Limb (tissue), 2 donors: Measurements from ENCODE around the gene MCTP2.

Experiments
- DNase-seq, 2 donors: peaks; one replicate each; pipeline ENCODE4 v3.0.0-alpha.2; 2016; ENCODE audit errors: extremely low spot score in 2 of 2

MCTP2 gene

DNA sequence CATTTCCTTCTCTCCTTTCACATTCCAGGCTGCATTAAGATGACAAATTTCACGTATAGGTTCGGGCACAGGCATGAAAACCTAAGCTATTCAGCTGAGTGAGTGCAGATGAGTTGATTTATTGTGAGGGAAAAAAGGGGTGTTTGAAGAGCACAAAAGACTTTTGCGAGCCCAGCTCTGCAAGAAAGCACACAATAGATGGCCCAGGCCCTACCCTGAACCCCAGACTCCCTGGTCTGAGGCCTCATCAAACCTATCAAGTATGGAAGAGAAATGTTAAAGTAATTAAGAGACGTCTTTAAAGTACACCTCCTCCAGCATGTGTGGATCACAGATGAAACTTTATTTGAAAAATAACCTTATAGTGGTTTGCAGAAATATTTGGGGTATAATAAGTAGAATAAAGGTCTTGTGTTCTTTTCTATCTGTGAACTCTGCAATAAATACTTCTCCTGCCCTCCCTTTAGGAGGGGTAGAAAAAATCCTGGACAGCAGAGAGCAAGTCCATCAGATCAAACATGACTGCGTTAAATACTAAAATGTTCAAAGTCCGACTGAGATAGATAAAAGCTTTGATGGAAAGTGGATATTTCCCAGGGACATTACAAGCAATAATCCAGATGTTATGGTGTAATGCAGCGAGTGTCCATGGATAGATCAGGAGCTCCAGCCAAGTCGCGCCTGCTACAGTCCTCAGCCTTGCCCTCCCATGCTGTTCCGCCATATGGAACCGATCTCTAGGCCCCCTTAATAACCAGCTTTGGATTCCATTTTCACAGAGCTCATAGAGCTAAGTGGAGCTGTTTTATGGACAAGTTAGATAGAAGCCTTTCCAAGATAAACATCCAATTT lies 121.5 kb downstream of the MCTP2 start:
- DNase-seq, result peak in 1 of 2 donors; percentile 75

DNA sequence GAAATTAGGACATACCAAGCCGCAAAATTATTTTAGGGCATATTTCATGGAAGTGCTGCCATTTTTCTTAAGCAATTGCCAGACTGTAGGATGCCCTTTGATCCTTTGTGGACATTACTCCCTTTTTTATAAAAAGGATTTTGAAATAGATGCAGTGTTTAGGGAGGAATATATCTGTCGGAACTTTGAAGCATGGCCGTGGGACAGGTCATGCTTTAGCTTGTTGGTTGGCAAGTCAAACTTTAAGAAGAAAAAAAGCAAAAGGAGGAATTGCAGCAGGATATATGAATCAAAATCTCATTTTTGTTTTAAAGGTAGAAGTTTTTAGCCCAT lies 122.1 kb downstream of the MCTP2 start:
- DNase-seq, result no peak

DNA sequence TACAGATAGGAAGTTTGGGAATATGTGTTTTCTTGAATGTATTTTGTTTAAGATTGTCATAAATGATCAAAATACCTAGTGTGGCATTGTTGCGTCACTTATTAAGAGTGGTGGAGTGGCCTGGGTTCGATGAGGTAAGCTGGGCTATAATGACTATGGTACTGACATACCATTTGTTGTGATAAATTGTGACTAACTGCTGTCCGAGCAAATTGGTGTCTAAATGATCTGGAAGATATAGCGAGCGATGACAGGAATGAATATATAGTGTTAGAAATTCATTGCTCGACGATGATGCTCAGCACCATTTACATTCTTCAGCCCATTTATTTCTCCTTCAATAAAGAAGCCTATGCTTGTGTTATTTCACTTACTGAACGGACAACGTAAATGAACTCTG lies 123.3 kb downstream of the MCTP2 start:
- DNase-seq, result no peak

DNA sequence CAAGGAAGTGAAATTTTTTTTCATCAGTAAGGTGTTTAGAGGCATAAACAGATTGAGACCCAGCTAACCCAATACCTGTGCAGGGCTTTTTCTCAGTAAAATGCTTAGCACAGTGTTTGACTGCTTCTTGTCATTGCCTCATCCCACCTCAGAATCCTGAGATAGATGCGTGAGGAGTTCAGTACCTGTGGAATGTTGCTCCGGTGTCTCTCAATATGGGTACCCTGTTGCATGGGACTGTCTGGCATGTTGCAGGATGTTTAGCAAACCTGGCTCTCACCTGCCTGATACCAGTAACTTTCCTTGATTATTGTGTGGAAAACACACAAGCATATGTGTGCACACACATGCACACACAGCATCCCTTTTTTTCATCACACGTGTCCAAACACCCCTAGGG lies 128.4 kb downstream of the MCTP2 start:
- no peak for DNase-seq

DNA sequence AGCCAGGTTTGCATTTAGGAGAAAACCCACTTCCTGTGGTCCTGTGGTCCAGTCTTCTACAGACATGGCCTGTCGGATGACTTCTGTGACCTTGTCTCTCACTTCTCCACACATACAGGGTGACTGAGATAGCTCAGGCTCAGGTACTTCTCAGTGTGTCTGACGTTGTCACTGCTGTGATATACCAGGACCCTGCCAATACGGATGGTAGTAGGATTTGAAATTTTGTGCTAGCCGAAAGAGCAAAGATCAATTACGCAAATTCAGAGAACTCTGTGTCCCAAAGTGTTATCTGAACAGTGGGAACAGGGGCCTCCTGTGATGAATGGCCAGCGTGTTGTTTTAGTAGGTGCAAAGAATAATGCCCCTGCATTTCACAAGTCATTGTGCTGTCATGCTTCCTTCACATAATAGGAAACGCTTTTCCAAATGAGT lies 128.9 kb downstream of the MCTP2 start:
- no peak for DNase-seq

DNA sequence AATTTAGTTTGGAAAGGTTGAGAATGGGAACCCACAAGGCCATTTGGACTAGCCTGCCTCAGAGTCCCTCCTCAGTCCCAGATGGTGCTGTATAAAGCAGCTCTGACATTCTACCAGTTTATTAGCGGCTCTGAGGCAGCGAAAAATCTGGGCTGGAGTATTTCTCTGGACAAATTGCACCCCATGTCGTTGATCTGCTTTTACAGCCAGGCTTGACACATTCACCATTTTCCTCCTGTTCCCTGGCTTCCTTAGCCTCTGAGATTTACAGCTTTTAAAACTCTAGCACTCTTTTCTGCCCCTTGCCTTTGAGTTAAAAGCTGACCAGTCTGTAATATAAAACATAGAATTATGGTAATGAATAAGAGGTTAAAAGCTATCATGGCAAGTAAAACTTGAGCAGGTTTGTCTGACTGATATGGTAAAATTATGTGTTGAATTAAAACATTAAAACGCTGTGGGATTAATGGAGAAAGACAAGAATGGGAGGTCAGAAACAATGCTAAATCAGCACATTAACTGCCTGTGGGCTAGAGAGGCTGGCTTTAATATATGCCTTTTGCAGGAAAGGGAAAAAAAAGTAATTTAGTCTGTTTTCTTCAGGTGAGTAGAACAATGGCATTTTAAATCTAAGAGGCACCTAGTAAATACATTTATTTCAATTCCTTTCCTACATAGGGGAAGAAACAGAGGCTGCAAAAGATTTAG lies 131.2 kb downstream of the MCTP2 start:
- DNase-seq, result no peak

DNA sequence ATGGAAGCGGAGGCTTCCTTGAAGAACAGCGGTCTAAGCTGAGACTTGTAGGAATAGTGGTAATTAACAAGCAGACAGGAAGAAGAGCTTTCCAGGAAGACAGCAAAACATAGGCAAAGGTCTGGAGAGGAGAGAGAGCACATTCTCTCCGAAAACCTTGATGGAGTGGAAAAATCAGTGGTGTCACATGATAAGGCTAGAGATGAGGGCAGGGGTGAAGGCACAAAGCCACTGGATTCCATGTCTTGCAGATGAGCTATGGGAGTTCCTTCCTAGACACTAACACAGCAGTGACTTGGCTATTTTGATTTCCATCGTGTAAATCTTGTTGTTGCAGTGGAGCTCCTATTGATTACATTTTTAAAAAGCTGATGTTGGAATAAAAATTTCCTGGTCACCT lies 132.0 kb downstream of the MCTP2 start:
- no peak for DNase-seq

DNA sequence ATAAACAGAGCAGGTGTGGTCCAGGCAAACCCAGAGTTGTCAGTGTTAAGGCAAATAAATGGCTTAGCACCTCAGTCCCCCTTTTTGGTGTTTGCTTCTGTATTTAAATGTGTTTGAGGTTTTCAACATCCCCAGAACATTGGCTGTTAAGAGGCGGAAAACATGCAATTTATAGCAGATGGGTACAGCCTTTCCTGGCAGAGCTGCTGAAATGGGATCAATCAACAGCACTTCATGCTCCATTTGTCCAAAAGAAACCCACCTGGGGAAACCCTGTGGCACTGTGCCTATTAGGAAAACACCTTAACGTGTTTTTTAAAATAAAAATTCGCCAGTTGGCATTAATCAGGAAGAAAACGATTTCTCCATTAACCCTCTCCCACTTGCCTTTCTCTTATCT lies 135.4 kb downstream of the MCTP2 start:
- no peak for DNase-seq

DNA sequence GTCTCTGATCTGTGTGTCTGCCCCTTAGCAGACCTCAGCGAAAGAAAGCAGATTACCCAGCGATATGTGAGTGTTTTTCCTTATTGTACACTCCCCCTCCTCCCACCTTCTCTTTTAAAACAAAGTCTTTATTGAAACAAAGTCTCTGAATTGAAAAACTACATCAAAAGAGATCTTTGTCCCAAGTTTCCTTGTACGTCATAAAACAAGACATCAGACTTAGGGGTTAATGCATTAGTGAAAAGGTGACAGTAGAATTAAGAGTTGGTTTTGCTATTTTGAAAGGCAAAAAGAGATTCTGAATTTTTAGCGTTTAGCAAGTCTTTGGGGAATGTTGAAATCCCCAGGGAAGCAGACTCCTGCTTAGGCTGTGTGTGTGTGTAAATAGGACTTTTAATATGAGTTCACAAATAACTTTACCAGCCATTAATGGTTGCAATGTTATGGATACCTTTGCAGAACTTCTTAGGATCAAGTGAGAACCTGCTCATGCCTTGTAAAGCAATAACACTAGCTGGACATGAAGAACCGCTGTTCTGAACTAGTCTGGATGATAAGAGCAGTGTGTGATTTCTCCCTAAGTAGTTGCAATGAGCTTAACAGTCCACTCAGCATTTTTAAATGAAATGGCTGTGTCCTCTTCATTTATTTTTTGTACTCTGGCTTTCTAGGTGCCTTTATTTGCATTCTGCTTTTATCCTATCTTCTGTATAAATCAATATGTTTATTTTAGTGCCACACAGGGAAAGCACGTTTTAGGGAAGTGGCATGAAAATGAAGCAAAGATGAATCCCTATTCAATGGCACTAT lies 136.6 kb downstream of the MCTP2 start:
- DNase-seq, result no peak

DNA sequence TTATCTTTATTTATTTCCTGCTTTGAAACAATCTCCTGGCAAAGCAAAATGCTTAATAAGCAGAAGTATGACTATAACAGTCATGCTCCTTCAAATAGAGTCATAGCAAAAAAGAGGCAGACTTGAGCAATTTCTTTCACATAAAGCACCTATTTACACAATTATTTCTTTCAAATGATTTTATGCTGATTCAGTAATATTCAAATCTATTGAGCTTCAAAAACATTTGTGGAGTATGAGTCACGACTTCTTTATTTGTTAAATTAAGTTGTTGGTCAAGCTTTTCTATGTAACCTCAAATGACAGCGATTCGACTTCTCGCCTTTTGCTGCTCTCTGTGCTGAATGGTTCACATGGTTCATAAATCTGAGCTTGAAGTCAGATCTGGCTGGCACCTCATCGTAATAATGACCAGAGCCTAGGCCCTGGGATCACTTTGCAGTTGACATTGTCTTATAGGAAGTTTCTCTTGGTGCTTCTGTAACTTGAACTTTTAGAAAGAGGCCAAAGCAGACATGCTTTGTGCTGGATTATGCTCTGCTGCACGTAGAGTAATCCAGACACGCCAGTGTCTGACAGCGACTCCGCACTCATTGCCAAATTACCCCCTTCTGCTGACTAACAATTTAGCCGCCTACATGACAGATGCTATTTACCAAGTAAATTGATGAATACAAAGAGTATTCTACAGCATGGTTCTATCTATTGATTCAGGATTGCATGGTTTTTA lies 139.0 kb downstream of the MCTP2 start:
- DNase-seq, result no peak

DNA sequence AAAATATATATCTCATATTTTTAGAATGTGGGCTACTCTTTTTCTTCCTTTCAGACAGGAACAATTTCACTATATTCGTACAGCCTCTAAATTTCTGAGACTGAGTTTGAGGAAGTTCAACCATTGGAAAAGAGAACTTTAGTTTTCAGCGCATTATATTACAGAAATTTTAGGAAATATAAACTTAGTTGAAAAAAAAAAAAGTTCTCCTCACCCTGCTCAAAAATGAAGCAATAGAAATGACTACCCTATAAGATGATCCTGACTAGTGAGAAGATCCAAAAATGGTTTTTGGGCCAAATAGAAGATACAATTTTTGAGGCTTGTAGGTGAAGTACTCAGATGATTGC lies 139.6 kb downstream of the MCTP2 start:
- no peak for DNase-seq

DNA sequence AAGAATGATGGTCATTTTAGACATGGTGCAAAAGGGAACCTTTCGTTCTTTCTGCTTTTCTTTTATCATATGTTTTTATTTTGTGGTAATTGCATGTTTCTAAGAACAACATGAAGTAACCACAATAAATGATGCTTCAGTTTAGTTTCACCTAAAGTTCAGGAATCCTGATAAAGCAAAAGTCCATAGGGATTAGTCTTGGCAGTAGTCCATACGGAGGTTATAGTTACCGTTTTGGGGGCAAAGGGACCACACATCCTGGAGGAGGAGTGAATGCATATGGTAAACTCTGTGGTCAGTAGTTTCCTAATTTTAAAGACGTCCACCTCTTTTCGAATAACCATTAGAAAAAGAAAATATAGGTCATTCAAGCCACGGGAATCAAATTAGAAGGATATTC lies 141.5 kb downstream of the MCTP2 start:
- DNase-seq, result no peak

DNA sequence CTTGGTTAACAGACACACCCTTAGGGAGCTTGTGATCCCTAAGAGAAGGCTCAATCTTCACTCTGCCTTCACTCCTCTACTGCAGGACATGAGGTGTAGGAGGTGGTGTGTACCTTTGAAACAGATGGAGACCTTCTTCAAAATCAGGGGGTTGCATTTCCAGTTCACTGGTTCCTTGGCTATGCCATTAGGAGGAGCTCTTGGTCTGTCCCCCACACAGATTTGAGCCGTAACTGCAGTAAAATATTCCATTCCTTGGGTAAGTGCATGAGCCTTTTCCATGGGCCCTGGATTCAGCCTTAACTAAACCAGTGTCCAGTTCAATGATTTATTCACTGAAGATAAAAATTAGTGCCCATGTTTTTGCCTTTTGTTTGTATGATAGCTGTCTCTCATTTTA lies 144.6 kb downstream of the MCTP2 start:
- no peak for DNase-seq

DNA sequence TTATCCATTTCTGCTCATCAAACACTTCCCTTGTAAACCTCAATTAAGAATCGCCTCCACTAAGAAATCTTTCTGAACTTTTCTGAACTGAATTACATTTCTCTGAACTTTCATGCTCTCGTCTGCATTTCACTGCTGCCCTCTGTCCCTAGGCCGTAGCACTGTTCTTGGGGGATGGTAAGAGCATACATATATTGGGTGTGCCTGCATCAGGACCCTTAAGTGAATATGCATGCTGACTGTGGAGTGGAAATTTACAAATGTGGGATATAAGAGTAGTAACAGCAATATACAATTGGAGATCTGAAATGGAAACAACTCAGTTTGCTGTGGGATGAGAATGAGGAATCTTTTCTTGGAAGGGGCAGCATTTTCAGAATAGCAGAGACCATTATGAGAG lies 148.6 kb downstream of the MCTP2 start:
- DNase-seq, result no peak

DNA sequence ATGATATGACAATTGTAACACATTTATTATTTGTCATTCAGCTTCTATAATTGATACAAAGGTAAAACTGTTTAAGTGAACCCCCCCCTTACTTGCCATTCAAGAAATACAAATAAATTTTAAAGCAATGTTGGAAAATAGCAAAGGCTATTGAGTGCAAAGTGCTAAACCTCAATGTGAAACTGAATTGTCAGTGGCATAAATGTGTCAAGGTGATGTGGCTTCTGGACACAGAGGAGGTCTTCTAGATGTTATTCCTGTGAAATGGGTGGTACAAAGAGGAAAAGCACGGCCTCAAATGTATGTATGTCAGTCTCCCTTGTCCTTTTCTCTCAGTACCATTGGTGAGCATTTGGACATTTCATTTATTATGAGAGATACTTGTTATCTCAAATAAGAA lies 149.4 kb downstream of the MCTP2 start:
- no peak for DNase-seq

DNA sequence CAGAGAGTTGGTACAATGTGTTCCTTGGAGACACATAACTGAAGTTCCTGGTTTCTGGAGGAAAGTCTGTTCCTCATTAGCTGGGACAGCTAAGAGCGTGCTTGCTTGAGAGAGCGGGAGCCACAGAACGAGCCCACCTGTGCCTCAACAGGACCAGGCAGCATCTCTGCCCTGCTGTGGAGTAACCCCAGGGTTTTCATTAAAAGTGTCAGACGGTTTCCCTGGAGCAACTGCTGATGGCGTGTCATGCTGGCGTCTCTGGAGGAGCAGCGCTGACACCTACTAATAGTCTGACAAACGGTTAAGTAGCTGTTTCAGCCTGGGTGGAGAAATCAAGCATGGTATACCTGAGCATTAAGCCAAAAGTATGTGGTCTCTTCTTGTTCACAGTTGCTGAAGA lies 150.0 kb downstream of the MCTP2 start:
- DNase-seq, result no peak

DNA sequence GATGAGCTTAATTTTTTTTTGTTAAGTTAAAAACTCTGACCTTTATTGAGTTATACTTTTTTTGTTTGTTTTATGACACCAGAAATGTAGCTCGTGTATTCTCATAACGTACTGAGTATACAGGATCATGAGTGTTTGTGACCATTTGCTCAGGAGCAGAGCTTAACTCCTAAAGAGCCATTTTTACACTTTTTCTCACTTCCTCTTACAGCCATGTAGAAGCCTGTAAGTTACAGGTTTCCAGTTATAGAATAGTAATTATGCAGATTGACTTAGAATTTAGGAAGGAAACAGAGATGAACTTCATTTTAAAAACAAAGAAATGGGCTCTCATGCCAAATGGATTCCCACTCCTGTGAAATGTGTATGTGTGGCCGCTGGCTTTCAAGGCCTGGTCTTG lies 151.7 kb downstream of the MCTP2 start:
- no peak for DNase-seq

DNA sequence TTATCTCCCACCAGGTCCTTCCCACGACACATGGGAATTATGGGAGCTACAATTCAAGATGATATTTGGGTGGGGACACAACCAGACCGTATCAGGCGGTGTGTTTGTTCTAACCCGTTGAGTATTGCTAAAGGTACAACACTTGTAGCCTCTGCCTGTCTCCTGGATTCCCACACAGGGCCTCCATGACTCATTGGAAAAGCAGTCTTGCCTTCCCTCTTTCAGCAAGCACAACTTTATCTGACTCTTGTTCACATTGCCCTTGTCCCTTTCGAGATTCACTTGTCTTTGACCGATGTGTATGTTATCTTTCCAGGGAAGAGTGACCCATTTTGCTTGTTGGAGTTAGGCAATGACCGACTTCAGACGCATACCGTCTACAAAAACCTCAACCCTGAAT lies 152.3 kb downstream of the MCTP2 start:
- no peak for DNase-seq

DNA sequence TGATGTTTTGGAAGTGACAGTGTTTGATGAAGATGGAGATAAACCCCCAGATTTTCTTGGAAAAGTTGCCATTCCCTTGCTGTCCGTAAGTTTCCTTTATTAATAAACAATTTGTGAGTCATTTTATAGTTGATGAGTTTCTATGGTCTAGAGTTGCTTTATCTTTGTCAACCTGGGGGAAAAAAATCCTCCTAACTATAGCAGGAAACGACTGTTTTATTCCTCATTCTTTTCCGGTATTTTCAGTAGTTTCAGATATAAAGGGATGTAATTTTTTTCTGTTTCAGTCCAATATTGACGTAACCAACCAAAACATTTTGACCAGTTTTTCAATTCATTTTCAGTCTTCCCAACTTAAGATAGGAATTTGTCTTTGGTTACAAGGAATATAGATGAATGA lies 154.1 kb downstream of the MCTP2 start:
- DNase-seq, result no peak

DNA sequence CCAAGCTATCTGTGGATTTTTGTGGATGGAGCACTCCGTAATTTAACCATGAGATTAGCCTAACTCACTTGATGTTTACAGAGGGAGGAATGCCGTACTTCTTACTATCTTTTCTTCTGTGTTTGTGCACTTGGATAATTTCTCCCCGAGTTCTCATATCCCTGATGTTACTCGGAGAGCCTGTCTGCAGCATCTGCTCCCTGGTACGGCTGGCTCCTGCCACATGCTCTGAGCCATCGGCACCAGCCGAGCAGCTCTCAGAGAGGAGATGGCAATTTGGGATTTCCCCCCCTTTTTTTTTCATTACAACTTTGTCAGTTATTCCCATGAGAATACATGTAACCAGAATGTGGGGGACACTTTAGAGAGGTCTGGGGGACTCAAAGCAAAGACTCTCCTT lies 155.0 kb downstream of the MCTP2 start:
- no peak for DNase-seq

DNA sequence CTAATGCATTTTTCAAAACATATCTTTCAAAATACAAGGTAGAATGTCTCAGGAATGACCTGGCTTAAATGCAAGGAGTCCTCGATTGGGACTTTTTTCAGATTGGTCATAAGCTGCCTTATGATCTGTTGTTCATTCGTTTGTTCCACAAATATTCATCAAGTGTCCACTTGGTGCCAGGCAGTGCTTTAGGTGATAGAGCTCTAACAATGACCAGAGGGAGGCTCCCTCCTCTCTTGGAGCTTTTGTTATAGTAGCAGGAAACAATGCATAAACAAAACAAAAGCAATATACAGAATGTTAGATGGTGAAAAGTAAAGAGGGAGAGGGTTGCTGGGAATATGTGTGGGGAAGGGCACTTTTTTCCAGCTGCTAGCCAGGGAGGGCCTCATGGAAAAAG lies 156.1 kb downstream of the MCTP2 start:
- DNase-seq, result no peak
